Inferior parietal cortex (tissue), 1 donor: ENCODE data around the gene ADCY9.
"Not testable (repeated sequence)": the region's sequence is repeated elsewhere in the genome, so short reads cannot be mapped to it uniquely, and the experiment has no call there.

Experiments
- DNase-seq: peaks from one replicate; pipeline ENCODE4 v3.0.0-alpha.2; 2016; ENCODE audit errors: extremely low spot score

Gene ADCY9

GRCh38 chr16:3974751-3975150 lies 141.5 kb downstream of the ADCY9 start:
- DNase-seq, result no peak

DNA sequence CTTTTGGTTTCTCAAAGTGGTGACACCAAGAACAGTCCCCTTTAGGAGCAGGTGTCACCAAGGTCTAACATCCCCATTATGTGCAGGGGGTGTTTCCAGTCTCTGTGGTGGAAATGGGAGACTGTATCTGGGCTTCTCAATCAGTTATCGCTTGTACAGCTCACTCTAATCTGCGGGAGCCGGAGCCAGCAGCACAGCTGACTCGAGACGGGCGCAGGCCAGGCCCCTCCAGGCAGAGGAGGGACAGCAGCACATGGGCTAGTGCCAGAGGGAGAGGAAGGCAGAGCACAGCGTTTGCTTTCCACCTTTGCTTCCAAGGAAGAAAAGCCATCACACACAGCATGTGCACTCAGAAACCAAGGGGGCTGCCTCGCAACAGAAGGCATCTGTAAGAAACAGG lies 144.5 kb downstream of the ADCY9 start:
- no peak for DNase-seq

GRCh38 chr16:3971261-3971660 lies 145.0 kb downstream of the ADCY9 start:
- DNase-seq, result no peak

DNA sequence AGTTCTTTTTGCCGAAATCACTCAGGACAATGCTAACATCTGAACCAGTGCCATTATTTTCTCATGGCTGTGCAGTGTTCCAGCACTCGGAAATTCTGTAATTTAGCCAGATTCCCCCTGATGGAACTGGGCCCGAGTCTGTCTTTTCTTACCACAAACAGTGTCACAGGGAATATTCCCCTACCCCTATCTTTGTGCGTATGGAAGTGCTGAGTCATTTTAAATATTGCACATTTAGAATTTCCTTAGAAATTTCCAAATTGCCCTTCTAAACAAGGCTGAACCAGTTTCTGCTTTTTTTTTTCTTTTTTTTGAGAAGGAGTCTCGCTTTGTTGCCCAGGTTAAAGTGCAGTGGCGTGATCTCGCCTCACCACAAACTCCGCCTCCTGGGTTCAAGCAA lies 147.7 kb downstream of the ADCY9 start:
- DNase-seq, result no peak

DNA sequence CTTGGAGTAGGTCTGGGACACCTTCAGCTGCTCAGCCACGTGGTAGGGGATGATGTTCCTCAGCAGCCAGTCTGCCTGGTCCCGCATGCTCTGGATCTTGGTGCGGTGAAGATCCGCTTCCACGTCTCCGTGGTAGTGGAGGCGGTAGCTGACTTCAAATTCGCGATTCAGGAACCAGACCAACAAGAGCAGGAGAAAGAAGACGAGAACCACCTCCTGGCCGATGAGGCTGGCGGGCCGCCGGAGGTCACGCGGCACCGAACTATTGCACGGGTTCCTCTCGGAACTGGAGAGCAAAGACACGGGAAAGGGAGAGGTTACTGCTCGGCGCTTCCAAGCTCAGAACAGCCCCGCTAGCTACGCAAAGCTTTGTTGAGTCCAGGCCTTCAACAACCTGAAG lies 149.6 kb downstream of the ADCY9 start:
- no peak for DNase-seq

DNA sequence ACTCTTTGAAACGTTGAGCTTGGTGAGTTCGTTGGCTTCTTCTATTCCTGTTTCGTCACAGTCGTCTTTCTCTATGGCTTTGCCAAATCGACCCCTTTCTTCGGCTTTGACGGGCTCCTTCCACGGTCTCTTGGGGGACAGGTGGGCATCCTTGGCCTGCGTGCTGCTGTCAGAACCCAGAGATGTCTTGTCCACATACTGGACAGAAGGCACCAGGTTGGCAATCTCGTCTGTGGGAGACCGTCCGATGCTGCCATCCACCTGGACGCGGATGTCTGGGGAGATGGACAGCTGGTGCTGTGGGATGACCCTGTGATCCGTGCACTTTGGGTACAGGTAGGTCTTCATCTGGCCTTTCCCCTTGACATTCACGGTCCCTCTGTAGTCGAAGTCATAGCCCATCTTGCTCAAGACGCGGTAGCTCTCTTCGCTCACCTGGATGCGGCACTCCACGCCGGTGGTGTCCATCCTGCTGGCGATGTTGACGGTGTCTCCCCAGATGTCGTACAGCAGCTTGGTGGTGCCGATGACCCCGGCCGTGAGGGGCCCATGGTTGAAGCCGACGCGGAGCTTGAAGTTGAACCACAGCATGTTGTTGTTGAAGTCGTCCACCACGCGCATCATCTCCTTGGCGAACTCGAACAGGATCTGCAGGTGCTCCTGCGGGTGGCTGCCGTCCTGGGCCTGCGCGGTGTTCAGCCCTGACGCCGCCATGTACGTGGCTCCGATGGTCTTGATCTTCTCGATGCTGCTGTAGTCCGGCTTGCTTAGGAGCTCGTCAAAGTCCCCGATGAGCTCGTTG lies 150.3 kb downstream of the ADCY9 start:
- no peak for DNase-seq

DNA sequence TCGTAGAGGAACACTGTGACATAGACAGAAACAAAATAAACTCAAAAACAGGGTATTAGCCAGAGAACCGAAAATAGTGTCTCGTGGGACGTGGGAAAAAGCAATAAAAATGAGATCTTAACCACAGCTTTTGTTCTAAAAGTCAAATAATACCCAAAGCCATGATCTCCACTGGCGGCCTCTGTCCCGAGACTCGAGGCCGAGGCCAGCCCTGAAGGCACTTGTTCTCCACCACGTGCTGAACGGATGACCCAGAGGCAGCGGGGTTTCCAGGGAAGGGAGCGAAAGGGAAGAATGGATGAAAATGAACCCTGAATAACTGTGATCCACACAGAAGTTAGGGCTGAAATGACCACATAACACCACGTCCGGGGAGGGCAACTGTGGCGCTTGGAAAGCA lies 150.9 kb downstream of the ADCY9 start:
- DNase-seq, result no peak

GRCh38 chr16:3964686-3965290 lies 151.5 kb downstream of the ADCY9 start:
- no peak for DNase-seq

- no peak for DNase-seq
These were observed 152.2 kb downstream of the ADCY9 start for GRCh38 chr16:3963886-3964685.

- DNase-seq, result no peak
These were observed 153.0 kb downstream of the ADCY9 start for GRCh38 chr16:3963203-3963602.

GRCh38 chr16:3961449-3961849 lies 154.8 kb downstream of the ADCY9 start:
- DNase-seq, result peak; percentile 47

GRCh38 chr16:3959926-3960590 lies 156.2 kb downstream of the ADCY9 start:
- DNase-seq, result not testable (repeated sequence)

DNA sequence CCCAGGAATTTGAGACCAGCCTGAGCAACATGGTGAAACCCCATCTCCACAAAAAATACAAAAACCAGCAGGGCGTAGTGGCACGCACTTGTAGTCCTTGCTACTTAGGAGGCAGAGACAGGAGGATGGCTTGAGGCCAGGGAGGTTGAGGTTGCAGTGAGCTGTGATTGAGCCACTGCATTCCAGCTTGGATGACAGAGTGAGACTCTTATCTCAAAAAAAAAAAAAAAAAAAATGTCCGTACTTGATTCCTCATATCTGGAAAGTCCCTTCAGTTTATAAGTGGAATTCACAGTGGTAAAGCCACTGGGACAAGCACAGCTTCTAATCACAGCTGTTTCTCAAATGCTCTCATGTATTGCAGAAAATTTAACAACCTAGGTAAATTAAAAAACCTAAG lies 157.1 kb downstream of the ADCY9 start:
- DNase-seq, result no peak

DNA sequence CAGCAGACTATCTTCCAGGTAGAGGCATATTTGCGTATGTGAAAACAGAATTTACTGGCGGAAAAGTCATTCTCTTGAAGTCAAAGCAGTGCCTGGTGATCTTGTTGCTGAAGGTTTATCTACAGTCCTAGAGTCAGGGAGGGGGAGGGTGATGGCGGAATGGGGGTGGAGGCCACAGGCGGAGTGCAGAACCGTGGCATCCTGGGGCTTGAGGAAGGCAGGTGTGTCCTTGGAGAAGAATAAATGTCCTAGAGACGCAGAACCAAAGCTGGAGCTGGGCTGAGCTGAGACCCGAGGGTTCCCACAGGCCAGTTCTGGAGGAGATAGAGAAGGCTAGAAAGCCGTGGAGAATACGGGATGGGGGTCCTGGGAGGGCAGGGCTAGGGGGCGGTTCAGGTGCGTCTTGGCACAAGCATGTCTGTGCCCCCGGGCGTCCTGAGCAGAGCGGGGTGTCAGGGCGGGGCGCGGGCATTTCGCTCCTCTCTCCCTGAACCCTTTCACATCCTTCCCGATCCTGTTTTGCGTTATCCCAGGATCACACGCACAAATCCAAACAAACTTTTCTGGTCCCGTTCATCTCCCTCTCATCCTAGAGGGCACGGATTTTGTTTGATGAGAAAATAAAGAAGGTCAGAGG lies 158.8 kb downstream of the ADCY9 start:
- DNase-seq, result no peak

DNA sequence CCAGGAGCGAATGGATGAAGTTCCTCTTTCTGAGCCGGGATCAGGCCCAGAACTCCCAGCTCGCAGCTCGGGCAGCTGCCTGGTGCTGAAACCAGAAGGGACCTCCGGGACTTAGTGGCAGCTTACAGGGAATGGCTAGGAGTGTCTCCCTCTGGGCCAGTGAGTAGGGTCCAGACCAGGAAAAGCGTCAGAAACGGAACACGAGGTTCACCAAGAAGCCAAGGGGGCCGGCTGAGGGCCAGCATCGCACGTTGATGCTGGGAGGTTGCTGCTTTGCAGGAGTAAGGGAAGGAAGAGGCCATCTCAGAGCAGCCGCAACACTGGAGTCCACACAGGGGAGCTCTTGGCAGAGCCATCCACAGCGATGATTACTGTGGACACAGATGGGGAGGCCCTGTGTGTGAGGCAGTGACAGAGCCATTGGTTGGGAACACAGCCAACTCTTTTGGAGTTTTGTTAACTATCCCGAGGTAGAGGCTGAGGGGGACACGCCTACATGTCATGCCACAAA lies 161.8 kb downstream of the ADCY9 start:
- DNase-seq, result no peak

DNA sequence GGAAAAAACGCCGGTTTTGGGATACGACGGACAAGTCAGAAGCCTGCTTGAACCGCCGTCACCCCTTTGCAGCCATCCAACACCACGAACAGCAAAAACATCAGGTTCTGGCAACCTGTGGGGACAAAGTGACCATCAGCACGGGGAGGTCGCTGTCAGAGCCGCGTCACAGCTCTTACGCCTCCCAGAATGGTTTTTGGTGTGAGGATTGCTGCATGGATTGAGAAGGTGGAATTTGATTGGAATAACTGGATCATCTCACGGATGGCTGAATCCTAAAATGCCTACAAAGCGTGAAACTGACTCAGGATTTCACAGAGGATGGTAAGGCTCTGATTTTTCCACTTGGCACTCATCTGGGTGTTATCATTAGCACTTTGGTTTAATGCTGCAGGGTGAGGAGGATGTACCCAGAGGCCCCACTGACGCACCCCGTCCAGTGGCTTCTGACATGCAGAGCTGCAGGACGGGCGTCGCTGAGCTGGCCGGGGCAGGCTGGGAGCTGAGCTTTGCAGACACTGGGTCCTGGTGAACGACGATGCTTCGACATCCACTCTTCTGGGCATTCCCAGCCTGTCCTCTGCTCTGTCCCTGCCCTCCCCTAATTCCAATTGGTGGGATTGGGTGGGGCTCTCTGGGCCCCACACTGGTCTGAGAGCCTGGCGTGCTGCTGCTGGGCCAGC lies 162.4 kb downstream of the ADCY9 start:
- DNase-seq, result no peak

DNA sequence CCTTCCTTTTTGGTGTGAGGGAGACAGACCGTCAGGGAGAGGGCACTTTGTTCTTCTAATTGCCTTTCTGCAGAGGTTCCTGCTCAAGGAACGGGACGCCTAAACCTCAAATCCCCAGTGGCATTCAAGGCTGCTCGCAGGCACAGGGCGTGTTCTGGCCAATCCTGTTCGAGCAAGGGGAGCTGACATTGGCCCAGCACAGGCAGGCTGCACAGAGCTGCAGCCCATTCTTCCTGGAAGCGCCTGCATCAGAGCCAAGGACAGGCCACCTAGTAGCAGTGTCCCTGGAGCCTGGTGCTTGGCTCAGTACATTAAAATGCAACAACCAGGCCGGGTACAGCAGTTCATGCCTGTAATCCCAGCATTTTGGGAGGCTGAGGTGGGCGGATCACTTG lies 163.5 kb downstream of the ADCY9 start:
- DNase-seq, result no peak

DNA sequence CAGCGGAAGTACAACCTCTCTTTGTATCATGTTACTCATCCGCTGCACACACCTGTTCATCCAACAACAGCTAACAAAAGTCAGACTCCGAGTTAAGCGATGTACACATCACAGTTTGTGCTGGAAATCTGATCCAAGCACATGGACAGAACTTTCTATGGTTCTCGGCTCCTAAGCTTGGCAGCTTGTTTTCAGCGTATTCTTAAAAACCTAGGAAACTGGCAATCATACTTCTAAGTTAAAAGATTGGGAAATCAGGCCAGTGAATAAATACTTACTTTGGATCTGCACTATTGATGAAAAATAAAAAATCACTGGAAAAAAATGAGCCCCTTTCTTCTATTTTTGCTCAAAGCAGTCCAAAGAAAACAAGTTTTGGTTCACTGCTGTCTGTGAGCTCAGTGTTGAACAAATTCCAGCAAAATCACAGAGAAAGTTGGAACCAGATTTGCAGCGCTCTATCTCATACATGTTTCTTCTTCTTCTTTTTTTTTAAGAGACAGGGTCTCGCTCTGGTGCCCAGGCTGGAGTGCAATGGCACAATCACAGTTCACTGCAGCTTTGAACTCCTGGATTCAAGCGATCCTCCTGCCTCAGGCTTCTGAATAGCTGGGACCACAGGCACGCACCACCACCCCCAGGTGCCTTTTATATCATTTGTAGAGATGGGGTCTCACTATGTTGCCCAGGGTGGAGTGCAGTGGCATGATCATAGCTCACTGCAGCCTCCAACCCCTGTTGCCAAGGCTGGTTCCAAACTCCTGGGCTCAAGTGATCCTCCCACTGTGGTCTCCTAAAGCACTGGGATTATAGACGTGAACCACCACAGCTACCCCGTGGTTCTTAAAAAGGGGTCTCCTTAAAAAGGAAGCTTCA lies 164.1 kb downstream of the ADCY9 start:
- no peak for DNase-seq

DNA sequence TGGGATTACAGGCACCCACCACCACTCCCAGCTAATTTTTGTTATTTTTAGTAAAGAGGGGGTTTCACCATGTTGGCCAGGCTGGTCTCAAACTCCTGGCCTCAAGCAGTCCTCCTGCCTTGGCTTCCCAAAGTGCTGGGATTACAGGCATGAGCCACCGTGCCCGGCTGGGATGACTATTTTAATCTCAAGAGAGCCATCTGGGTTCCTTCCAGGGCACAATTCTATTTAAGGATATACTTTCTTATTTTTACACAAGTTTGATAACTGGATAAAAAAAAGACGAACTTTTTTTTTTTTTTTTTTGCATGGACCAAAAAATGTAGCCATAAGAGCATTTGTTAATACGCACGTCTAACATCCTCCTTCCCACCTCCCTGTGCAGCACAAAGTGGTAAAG lies 164.9 kb downstream of the ADCY9 start:
- not testable (repeated sequence) for DNase-seq
